NCI-H526 treated with DMSO at 0.1 percent for 48 hours (cell line): ENCODE measurements around the gene DDO.
"Not testable (repeated sequence)": the region's sequence is repeated elsewhere in the genome, so short reads cannot be mapped to it uniquely, and the experiment has no call there.

Experiments used
- DNase-seq: peaks from one replicate; lab custom pipeline; 2025; lab: John Stamatoyannopoulos, UW

DDO gene

GRCh38 chr6:110415086-110415916 is at the start of gene DDO:
Gene DDO, minus strand, starts transcription at chr6:110415575. Its CDS starts 2,113 bp downstream, at chr6:110413462.
- DNase-seq: no peak

GRCh38 chr6:110462884-110463481 is 47.6 kb upstream of the DDO start:
- no peak for DNase-seq

GRCh38 chr6:110461376-110461775 is 46.0 kb upstream of the DDO start:
- no peak for DNase-seq

- no peak for DNase-seq
These were observed 43.8 kb upstream of the DDO start for GRCh38 chr6:110459137-110459536.

GRCh38 chr6:110458476-110458875 is 43.1 kb upstream of the DDO start:
- no peak for DNase-seq

GRCh38 chr6:110457567-110458175 is 42.3 kb upstream of the DDO start:
- DNase-seq: not testable (repeated sequence)

- no peak for DNase-seq
These were observed 41.3 kb upstream of the DDO start for GRCh38 chr6:110456694-110457093.

- no peak for DNase-seq
These were observed 34.1 kb upstream of the DDO start for GRCh38 chr6:110449541-110449895.

GRCh38 chr6:110448846-110449540 is 33.6 kb upstream of the DDO start:
- DNase-seq: no peak

- no peak for DNase-seq
These were observed 32.4 kb upstream of the DDO start for GRCh38 chr6:110447761-110448160.

- DNase-seq: no peak
These were observed 31.0 kb upstream of the DDO start for GRCh38 chr6:110446405-110446804.

GRCh38 chr6:110440026-110440425 is 24.7 kb upstream of the DDO start:
- no peak for DNase-seq

GRCh38 chr6:110439356-110439755 is 24.0 kb upstream of the DDO start:
- no peak for DNase-seq

GRCh38 chr6:110434961-110435602 is 19.7 kb upstream of the DDO start:
- no peak for DNase-seq

- DNase-seq: no peak
These were observed 17.0 kb upstream of the DDO start for GRCh38 chr6:110432285-110432900.

GRCh38 chr6:110430741-110431140 is 15.4 kb upstream of the DDO start:
- no peak for DNase-seq

GRCh38 chr6:110430236-110430635 is 14.9 kb upstream of the DDO start:
- DNase-seq: no peak

- DNase-seq: no peak
These were observed 12.8 kb upstream of the DDO start for GRCh38 chr6:110428153-110428552.

GRCh38 chr6:110425816-110426215 is 10.4 kb upstream of the DDO start:
- DNase-seq: no peak

GRCh38 chr6:110422444-110422822 is 7.1 kb upstream of the DDO start:
- no peak for DNase-seq

- DNase-seq: no peak
These were observed 6.5 kb upstream of the DDO start for GRCh38 chr6:110421749-110422443.
